K562 (cell line): ENCODE data around the gene YPEL2. TPM values are rescaled to one million over a fixed set of nuclear protein-coding genes. Genes with fewer than 3 reads are reported as not detected.

Experiments
- ATAC-seq: fragments of 200-7000 bp; cut with Tn5 transposase; 3 replicates; pipeline ENCODE4 v1.9.1; 2020; ENCODE audit warnings: moderate library complexity
- BruUV-seq: library from RNA; stranded (reverse); fragments of 400-500 nt; replicated peaks from 2 replicates; lab custom pipeline; 2021; lab: Mats Ljungman, UMichigan
- CTCF ChIA-PET: fragments of 300-600 bp; formaldehyde crosslinking; extraction: SDS; loops from one replicate; lab custom pipeline; 2021; ENCODE audit warnings: low intra/inter-chr PET ratio; lab: Yijun Ruan, JAX
- POLR2A ChIA-PET: fragments of 300-600, 350-650 bp; sonication (Branson Sonifier 250); formaldehyde crosslinking; extraction: SDS; loops from one replicate; lab custom pipeline; 2021; ENCODE audit warnings: antibody characterized with exemption, inconsistent platforms; lab: Yijun Ruan, JAX
- DNase-seq, 4 experiments: peaks; one replicate each; pipeline versions ENCODE4 v3.0.0 to v3.0.0-alpha.2; 2011 to 2018; ENCODE audit warnings: low spot score in 3 of 4, mixed read lengths in 3 of 4; ENCODE audit errors: extremely low read depth in 1 of 4
- FAIRE-seq: peaks from 2 replicates; lab custom pipeline; 2011; peaks lifted over from hg19 to GRCh38; lab: Jason Lieb, UNC
- H2AFZ ChIP-seq: 2 replicates; pipeline ENCODE4 v1.6.0; 2011; ENCODE audit warnings: low read depth, low read length, control low read depth, inconsistent platforms
- H3K27ac ChIP-seq: fragments of 200-600 bp; 3 replicates; pipeline ENCODE4 v1.8.0; 2011; ENCODE audit warnings: low read depth, mild to moderate bottlenecking, control low read depth, inconsistent platforms, low read length, moderate library complexity, mixed read lengths; ENCODE audit errors: extremely low read depth
- H3K27me3 ChIP-seq, 2 experiments: fragments of 300-600 bp in 1 of 2; 2 replicates in 1 of 2; 3 replicates in 1 of 2; pipeline versions ENCODE4 v1.6.0 to v1.8.0; 2011; ENCODE audit warnings: inconsistent platforms in 2 of 2, low read length in 2 of 2, mild to moderate bottlenecking in 1 of 2, mixed read lengths in 1 of 2, moderate library complexity in 1 of 2; ENCODE audit not compliant: control insufficient read depth in 2 of 2, insufficient read depth in 2 of 2
- H3K36me3 ChIP-seq: fragments of 300-600 bp; 3 replicates; pipeline ENCODE4 v1.8.0; 2011; ENCODE audit warnings: mild to moderate bottlenecking, low read length, inconsistent platforms; ENCODE audit not compliant: control insufficient read depth, insufficient read depth
- H3K4me1 ChIP-seq, 2 experiments: fragments of 200-600 bp in 1 of 2; replicated peaks in 1 of 2; 2 replicates in 1 of 2; 3 replicates in 1 of 2; pipeline versions ENCODE4 v1.5.1 to v1.8.0; 2011; ENCODE audit warnings: inconsistent platforms in 2 of 2, low read length in 2 of 2, mild to moderate bottlenecking in 1 of 2, mixed read lengths in 1 of 2, moderate library complexity in 1 of 2; ENCODE audit not compliant: control insufficient read depth in 2 of 2, insufficient read depth in 2 of 2
- H3K4me2 ChIP-seq: 2 replicates; pipeline ENCODE4 v1.6.1; 2011; ENCODE audit warnings: low read length, control low read depth, inconsistent platforms, mixed read lengths; ENCODE audit not compliant: insufficient read depth
- H3K4me3 ChIP-seq: fragments of 200-600 bp; sonication (generic), shearing (Covaris generic); 2 replicates; pipeline ENCODE4 v1.5.1; 2016; ENCODE audit warnings: control low read depth, inconsistent platforms
- H3K79me2 ChIP-seq: fragments of 200-600 bp; 3 replicates; pipeline ENCODE4 v1.8.0; 2011; ENCODE audit warnings: low read length, inconsistent platforms; ENCODE audit not compliant: control insufficient read depth, insufficient read depth
- H3K9ac ChIP-seq, 2 experiments: 2 replicates each; pipeline versions ENCODE4 v1.6.0 to v1.6.1; 2011; ENCODE audit warnings: low read depth in 2 of 2, low read length in 2 of 2, control low read depth in 1 of 2, inconsistent platforms in 1 of 2, mild to moderate bottlenecking in 1 of 2, mixed read lengths in 1 of 2; ENCODE audit not compliant: insufficient read depth in 1 of 2
- H3K9me1 ChIP-seq: one replicate; pipeline ENCODE4 v1.6.0; 2011; ENCODE audit warnings: inconsistent platforms, mild to moderate bottlenecking, low read length, moderate library complexity; ENCODE audit not compliant: control insufficient read depth, insufficient read depth
- H3K9me3 ChIP-seq: replicated peaks from 2 replicates; pipeline ENCODE4 v1.5.1; 2011; ENCODE audit warnings: low read depth, low read length, inconsistent platforms; ENCODE audit not compliant: control insufficient read depth, insufficient read depth
- H4K20me1 ChIP-seq: replicated peaks from 2 replicates; pipeline ENCODE4 v1.6.1; 2011; ENCODE audit warnings: low read length, inconsistent platforms, mixed read lengths; ENCODE audit not compliant: control insufficient read depth, insufficient read depth
- RBM25 ChIP-seq: fragments of 200-400 bp; formaldehyde crosslinking; IDR thresholded peaks from 2 replicates; pipeline ENCODE4 v1.6.1; 2018; ENCODE audit warnings: low read length, low read depth, moderate library complexity; ENCODE audit not compliant: severe bottlenecking
- RNF2 ChIP-seq: sonication (generic); IDR thresholded peaks from 2 replicates; pipeline ENCODE4 v1.6.1; 2016
- THAP7 ChIP-seq: fragments of 250-450 bp; sonication (Bioruptor Pico); IDR thresholded peaks from 2 replicates; pipeline ENCODE4 v1.5.0; 2021
- ZNF239 ChIP-seq: fragments of 250-450 bp; sonication (Bioruptor Pico); IDR thresholded peaks from 2 replicates; pipeline ENCODE4 v1.4.0; 2020; ENCODE audit warnings: mild to moderate bottlenecking
- WGBS: fragments of 100-300 bp; shearing (Covaris generic); methylation state at CpG from one replicate; pipeline ENCODE4 v1.1.6; 2016; ENCODE audit warnings: low coverage, mixed read lengths; ENCODE audit not compliant: insufficient coverage; ENCODE audit errors: missing lambda C conversion rate; 5-methylcytosine and 5-hydroxymethylcytosine counted together
- in situ Hi-C: fragments of 300-500 bp; cut with MboI; formaldehyde crosslinking; loops from 4 replicates; pipeline ENCODE4 v1.15.0; 2018; ENCODE audit warnings: inconsistent platforms, mixed read lengths
- intact Hi-C: fragments of 100-400 bp; cut with micrococcal nuclease; formaldehyde crosslinking; loops from 2 replicates; pipeline ENCODE4 v1.14.2; 2022
- polyA plus RNA-seq, 8 experiments: library from polyadenylated mRNA; depleted of rRNA in 4 of 8; stranded (reverse) in 5 of 8; unstranded in 3 of 8; fragments of >200 nt; fragmentation: Nextera tagmentation in 2 of 8; fragmentation: Illumina TruSeq in 1 of 8; extraction: Ambion mirVana in 2 of 8; extraction: Trizol in 1 of 8; gene quantifications; 2 replicates each; pipeline versions ENCODE4 v1.2.1 to v1.2.3, GENCODE V29; 2011 to 2014; ENCODE audit warnings: inconsistent platforms in 1 of 8, missing spikeins in 1 of 8
- total RNA-seq, 7 experiments: library from RNA; depleted of rRNA in 6 of 7; stranded (reverse); fragments of >200 nt in 6 of 7; fragmentation: Illumina TruSeq in 2 of 7; extraction: Trizol in 2 of 7; gene quantifications; 2 replicates each; pipeline versions ENCODE4 v1.2.1 to v1.2.3, GENCODE V29; 2011 to 2021; ENCODE audit warnings: low replicate concordance in 1 of 7

The YPEL2 gene
- total and polyA plus RNA-seq, 9 of the 15 experiments (the other 6 are each of a cell fraction or from before 2014, with no cell fraction given), result 0.11 to 2.4 (median 0.47) TPM

- H3K9me3 ChIP-seq, result no peaks in the 10 kb centered on the region
- H3K27me3 ChIP-seq, result peaks cover 10 to 29% of the 10 kb centered on the region in 2 experiments; a peak in 4 of 5 replicates
- no peak overlapping the region for H3K4me2 ChIP-seq
- TF ChIP-seq ZNF239 (CRISPR knock-in tag) (no peak), RNF2 (no peak)
- H3K4me3 ChIP-seq, result no peak overlapping the region
- no peak overlapping the region for H2AFZ ChIP-seq
- no peaks in the 10 kb centered on the region for H3K79me2 ChIP-seq
- WGBS, result 57% methylated on average over 2 of the region's 3 CpGs
- no peaks in the 10 kb centered on the region for H4K20me1 ChIP-seq
- POLR2A ChIA-PET, result no interaction called here
- H3K9ac ChIP-seq, result no peak overlapping the region
- peaks cover 13 to 20% of the 10 kb centered on the region in 2 experiments; a peak in 4 of 5 replicates for H3K4me1 ChIP-seq
- intact Hi-C loops (loop anchor here (5.0 kb wide), 1 partner anchor 54 kb away; no protein-coding TSS in a partner anchor), in situ Hi-C loops (no loop called here)
- no peak for DNase-seq
- no peaks in the 10 kb centered on the region for H3K36me3 ChIP-seq
- H3K9me1 ChIP-seq, result no peaks in the 10 kb centered on the region
- no peak overlapping the region for H3K27ac ChIP-seq
- BruUV-seq, result no TSS peak
- no peak for FAIRE-seq
- CTCF ChIA-PET, result no interaction called here
- no peak for ATAC-seq
Observed at GRCh38 chr17:59420901-59421300, 89.4 kb downstream of the YPEL2 start.

- DNase-seq (no peak), FAIRE-seq (no peak), ATAC-seq (no peak)
- Histone ChIP-seq H3K9me3 (no peaks in the 10 kb centered on the region), H3K9ac (no peak overlapping the region), H3K9me1 (no peaks in the 10 kb centered on the region), H3K4me3 (no peak overlapping the region), H3K27me3 (peaks cover 10 to 25% of the 10 kb centered on the region in 2 experiments; a peak in 3 of 5 replicates), H3K36me3 (no peaks in the 10 kb centered on the region), H2AFZ (no peak overlapping the region), H3K4me2 (no peak overlapping the region), H3K79me2 (no peaks in the 10 kb centered on the region), H3K4me1 (peaks cover 13 to 20% of the 10 kb centered on the region in 2 experiments; a peak in 4 of 5 replicates), H4K20me1 (no peaks in the 10 kb centered on the region), H3K27ac (no peak overlapping the region)
- no peak for TF ChIP-seq THAP7 (CRISPR knock-in tag)
- TF ChIP-seq RBM25, result peak; percentile 40
- no TSS peak for BruUV-seq
- POLR2A ChIA-PET, result no interaction called here
- in situ Hi-C loops (no loop called here), intact Hi-C loops (loop anchor here (5.0 kb wide), 1 partner anchor 54 kb away; no protein-coding TSS in a partner anchor)
- 39% methylated on average over 6 of the region's 6 CpGs for WGBS
- CTCF ChIA-PET, result no interaction called here
Observed at GRCh38 chr17:59421722-59422121, 90.3 kb downstream of the YPEL2 start.
